MM.1S (cell line): Measurements from ENCODE around the gene PAPOLB.

ENCODE experiments used
- DNase-seq: peaks from one replicate; pipeline ENCODE4 v3.0.0-alpha.2; 2015
- H2AFZ ChIP-seq: fragments of 300-600 bp; sonication (generic); 2 replicates; pipeline ENCODE4 v1.6.0; 2016; ENCODE audit warnings: antibody characterized with exemption, low read length
- H3F3A ChIP-seq: fragments of 300-600 bp; sonication (generic); 2 replicates; pipeline ENCODE4 v1.6.1; 2016; ENCODE audit warnings: mild to moderate bottlenecking, antibody characterized with exemption, low read length, moderate library complexity, mixed read lengths; ENCODE audit not compliant: insufficient read depth
- H3K27ac ChIP-seq: fragments of 300-600 bp; sonication (generic); 2 replicates; pipeline ENCODE4 v1.5.1; 2016; ENCODE audit warnings: mild to moderate bottlenecking, low read length
- H3K27me3 ChIP-seq: fragments of 300-600 bp; sonication (generic); replicated peaks from 2 replicates; pipeline ENCODE4 v1.6.0; 2016; ENCODE audit warnings: low read length; ENCODE audit not compliant: insufficient read depth
- H3K36me3 ChIP-seq: fragments of 300-600 bp; sonication (generic); replicated peaks from 2 replicates; pipeline ENCODE4 v1.6.1; 2016; ENCODE audit warnings: mild to moderate bottlenecking, low read length, mixed read lengths; ENCODE audit not compliant: insufficient read depth
- H3K4me1 ChIP-seq: fragments of 300-600 bp; sonication (generic); 2 replicates; pipeline ENCODE4 v1.6.1; 2016; ENCODE audit warnings: low read length, mixed read lengths
- H3K4me2 ChIP-seq: fragments of 300-600 bp; sonication (generic); 2 replicates; pipeline ENCODE4 v1.6.0; 2016; ENCODE audit warnings: low read depth, low read length
- H3K4me3 ChIP-seq: fragments of 300-600 bp; sonication (generic); 2 replicates; pipeline ENCODE4 v1.5.1; 2016; ENCODE audit warnings: low read length, mixed read lengths
- H3K79me2 ChIP-seq: fragments of 300-600 bp; sonication (generic); 2 replicates; pipeline ENCODE4 v1.6.1; 2016; ENCODE audit warnings: mixed run types, low read length, mixed read lengths
- H3K9ac ChIP-seq: fragments of 300-600 bp; sonication (generic); 2 replicates; pipeline ENCODE4 v1.6.1; 2016; ENCODE audit warnings: low read length, mixed read lengths
- H3K9me2 ChIP-seq: fragments of 300-600 bp; sonication (generic); replicated peaks from 2 replicates; pipeline ENCODE4 v1.6.1; 2016; ENCODE audit warnings: mild to moderate bottlenecking, low read length, mixed read lengths; ENCODE audit not compliant: insufficient read depth
- H3K9me3 ChIP-seq: fragments of 300-600 bp; sonication (generic); replicated peaks from 2 replicates; pipeline ENCODE4 v1.6.1; 2016; ENCODE audit warnings: mild to moderate bottlenecking, low read length, mixed read lengths; ENCODE audit not compliant: insufficient read depth
- H4K20me1 ChIP-seq: fragments of 300-600 bp; sonication (generic); 2 replicates; pipeline ENCODE4 v1.6.1; 2016; ENCODE audit warnings: mild to moderate bottlenecking, low read length, moderate library complexity, mixed read lengths; ENCODE audit not compliant: insufficient read depth
- EZH2 ChIP-seq: fragments of 300-600 bp; sonication (generic); optimal IDR thresholded peaks from 2 replicates; pipeline ENCODE3; 2017; ENCODE audit warnings: low read depth, mild to moderate bottlenecking, antibody characterized with exemption, low read length, mixed read lengths
- EZH2phosphoT487 ChIP-seq: fragments of 300-600 bp; sonication (generic); IDR thresholded peaks from 2 replicates; pipeline ENCODE4 v1.6.1; 2018; ENCODE audit warnings: antibody characterized with exemption, low read length
- TF ChIP-seq, protein P1 (sequence below): fragments of 300-600 bp; sonication (generic); IDR thresholded peaks from 2 replicates; pipeline ENCODE4 v1.5.1; 2016; ENCODE audit warnings: antibody characterized with exemption, low read length, mixed read lengths

The PAPOLB gene

DNA sequence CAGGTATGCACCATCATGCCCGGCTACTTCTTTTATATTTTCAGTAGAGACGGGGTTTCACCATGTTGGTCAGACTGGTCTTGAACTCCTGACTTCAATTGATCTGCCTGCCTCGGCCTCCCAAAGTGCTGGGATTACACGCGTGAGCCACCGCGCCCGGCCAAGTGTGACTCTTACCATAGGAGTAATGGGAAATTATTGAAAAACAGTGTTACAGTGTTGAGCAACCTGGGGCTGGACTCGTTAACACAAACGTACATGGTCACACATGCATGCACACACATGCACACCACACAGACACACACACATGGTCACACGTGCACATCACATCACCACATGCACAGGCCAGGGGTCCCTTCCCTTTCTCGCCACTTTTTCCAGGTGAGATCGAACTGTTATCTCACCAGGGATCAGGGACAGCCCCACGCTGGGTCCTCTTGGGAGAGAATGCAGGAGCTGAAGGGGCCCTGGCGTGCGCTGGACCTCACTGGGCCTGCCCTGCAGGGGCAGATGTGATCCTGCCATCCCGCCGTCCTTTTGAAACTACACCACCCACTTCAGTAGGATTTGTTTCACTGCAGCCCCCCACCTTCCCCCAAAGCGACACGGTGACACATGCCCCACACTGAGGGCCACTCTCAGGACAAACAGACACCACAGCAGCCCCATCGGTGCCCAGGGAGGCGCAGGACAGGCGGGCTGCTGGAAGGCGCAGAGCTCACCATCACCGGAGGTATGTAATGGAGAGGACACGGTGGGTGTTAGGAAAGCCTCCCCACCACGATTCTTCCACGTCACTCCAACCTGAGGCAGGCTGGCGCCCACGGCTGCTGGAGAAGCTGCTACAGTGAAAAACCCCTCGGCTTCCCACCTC, 11.5 kb upstream of the PAPOLB start:
- no peak overlapping the region for H3K4me2 ChIP-seq
- H2AFZ ChIP-seq = no peak overlapping the region
- TF ChIP-seq, protein P1, sequence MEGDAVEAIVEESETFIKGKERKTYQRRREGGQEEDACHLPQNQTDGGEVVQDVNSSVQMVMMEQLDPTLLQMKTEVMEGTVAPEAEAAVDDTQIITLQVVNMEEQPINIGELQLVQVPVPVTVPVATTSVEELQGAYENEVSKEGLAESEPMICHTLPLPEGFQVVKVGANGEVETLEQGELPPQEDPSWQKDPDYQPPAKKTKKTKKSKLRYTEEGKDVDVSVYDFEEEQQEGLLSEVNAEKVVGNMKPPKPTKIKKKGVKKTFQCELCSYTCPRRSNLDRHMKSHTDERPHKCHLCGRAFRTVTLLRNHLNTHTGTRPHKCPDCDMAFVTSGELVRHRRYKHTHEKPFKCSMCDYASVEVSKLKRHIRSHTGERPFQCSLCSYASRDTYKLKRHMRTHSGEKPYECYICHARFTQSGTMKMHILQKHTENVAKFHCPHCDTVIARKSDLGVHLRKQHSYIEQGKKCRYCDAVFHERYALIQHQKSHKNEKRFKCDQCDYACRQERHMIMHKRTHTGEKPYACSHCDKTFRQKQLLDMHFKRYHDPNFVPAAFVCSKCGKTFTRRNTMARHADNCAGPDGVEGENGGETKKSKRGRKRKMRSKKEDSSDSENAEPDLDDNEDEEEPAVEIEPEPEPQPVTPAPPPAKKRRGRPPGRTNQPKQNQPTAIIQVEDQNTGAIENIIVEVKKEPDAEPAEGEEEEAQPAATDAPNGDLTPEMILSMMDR = no peak
- TF ChIP-seq EZH2phosphoT487 (no peak), EZH2 (no peak)
- H3K9me2 ChIP-seq = no peaks in the 10 kb centered on the region
- no peak overlapping the region for H3K9ac ChIP-seq
- H3K9me3 ChIP-seq = no peaks in the 10 kb centered on the region
- no peaks in the 10 kb centered on the region for H4K20me1 ChIP-seq
- H3F3A ChIP-seq = no peaks in the 10 kb centered on the region
- no peaks in the 10 kb centered on the region for H3K36me3 ChIP-seq
- DNase-seq = no peak
- H3K27ac ChIP-seq = no peak overlapping the region
- no peaks in the 10 kb centered on the region for H3K4me1 ChIP-seq
- no peak overlapping the region for H3K4me3 ChIP-seq
- H3K79me2 ChIP-seq = no peaks in the 10 kb centered on the region
- peaks cover 71% of the 10 kb centered on the region for H3K27me3 ChIP-seq

DNA sequence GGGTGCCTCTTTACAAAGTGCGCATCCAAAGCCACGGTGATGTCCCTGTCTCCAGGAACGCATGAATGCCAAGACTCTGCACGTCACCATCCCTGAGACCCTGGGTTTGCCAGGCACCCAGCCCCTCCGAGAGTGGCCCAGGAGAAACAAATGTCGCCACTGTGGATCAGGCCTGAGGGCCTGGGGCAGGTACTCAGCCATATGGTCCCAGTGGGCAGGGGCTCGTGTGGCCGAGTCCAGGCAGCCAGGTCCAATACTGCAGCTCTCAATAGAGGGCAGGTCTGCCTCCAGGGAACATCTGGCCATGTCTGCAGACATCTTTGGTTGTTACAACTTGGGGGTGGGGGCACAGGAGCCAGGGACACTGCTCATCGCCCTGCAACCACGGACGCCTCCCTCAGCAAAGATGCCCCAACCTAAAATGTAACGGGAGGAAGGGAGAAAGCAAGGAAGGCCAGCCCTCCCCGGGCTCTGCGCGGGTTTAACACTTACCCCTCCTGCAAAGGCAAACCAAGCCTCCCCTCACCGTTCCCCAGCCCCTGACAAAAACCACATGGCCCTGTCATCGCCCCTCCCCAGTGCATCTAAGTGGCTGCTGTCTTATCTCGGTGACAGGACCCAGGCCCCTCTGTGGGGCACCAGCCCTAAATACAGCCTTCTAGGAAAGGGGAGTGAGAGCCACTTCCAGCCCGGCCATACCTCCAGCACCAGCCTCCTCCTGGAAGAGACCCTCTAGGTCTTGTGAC, 10.3 kb upstream of the PAPOLB start:
- Histone ChIP-seq H3K9me2 (no peaks in the 10 kb centered on the region), H3K4me1 (no peaks in the 10 kb centered on the region), H3K36me3 (no peaks in the 10 kb centered on the region), H4K20me1 (no peaks in the 10 kb centered on the region), H3K9ac (no peak overlapping the region), H2AFZ (no peak overlapping the region), H3K79me2 (no peaks in the 10 kb centered on the region), H3K9me3 (no peaks in the 10 kb centered on the region), H3K4me2 (no peak overlapping the region), H3F3A (no peaks in the 10 kb centered on the region), H3K4me3 (no peak overlapping the region), H3K27me3 (peaks cover 62% of the 10 kb centered on the region), H3K27ac (no peak overlapping the region)
- TF ChIP-seq EZH2phosphoT487 (no peak), EZH2 (no peak)
- TF ChIP-seq, protein P1 = no peak
- no peak for DNase-seq

DNA sequence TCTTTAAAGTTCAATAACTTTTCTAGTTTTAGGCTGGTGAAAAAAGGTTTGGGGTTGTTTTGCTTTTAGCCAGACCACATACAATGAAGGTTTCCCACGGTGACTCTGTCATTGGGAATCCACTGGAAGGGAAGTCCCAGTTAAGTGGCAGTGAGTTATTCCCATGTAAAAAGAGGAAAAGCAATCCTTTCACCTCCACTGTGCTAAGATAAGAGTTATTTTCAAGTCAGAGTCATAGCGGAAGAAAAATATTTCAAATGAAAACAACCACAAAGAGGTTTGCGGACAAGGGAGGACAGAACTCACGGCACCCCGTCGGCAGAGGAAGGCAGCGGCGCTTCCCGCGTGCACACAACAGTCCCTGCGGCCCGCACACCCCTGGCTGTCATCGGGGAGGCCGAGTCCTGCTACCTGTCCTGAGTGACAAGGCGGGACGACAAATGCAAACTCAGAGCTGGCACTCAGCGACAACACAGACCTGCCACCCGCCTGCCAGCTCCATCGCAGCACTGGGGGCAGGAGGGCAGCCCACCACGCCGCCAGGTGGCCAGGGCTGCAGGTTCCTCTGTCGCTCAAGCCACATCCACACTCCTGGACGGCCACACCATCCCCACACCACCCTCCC, 9.3 kb upstream of the PAPOLB start:
- Histone ChIP-seq H3K27me3 (peaks cover 58% of the 10 kb centered on the region), H3K27ac (no peak overlapping the region), H3K79me2 (no peaks in the 10 kb centered on the region), H2AFZ (no peak overlapping the region), H3K9me3 (no peaks in the 10 kb centered on the region), H3K9me2 (no peaks in the 10 kb centered on the region), H3K36me3 (no peaks in the 10 kb centered on the region), H3K9ac (no peak overlapping the region), H3K4me2 (no peak overlapping the region), H3F3A (no peaks in the 10 kb centered on the region), H3K4me3 (no peak overlapping the region), H3K4me1 (no peaks in the 10 kb centered on the region), H4K20me1 (no peaks in the 10 kb centered on the region)
- TF ChIP-seq EZH2phosphoT487 = no peak
- TF ChIP-seq EZH2 = no peak
- TF ChIP-seq, protein P1 = no peak
- no peak for DNase-seq
